ENCODE data around the gene PRM1. TPM values are rescaled to one million over a fixed set of nuclear protein-coding genes. Genes with fewer than 3 reads are reported as not detected.

Gene PRM1
- total RNA-seq, 1 donor from 2014 or later = not detected

GRCh38 chr16:11322823-11323222 is 41.7 kb upstream of the PRM1 start:
- intact Hi-C loops (cut with DNase I) = no loop called here
- no peaks in the 10 kb centered on the region for H3K36me3 ChIP-seq
- no peak overlapping the region for H3K27ac ChIP-seq
- H3K4me3 ChIP-seq = no peak overlapping the region
- no peaks in the 10 kb centered on the region for H3K27me3 ChIP-seq
- H3K4me1 ChIP-seq = no peaks in the 10 kb centered on the region
- H3K9me3 ChIP-seq = no peaks in the 10 kb centered on the region
- no peak for TF ChIP-seq CTCF (IDR thresholded peaks at IDR 0.05)
- DNase-seq (ENCODE audit: low spot score in 2 of 2) = no peak

GRCh38 chr16:11321662-11322061 is 40.5 kb upstream of the PRM1 start:
- Histone ChIP-seq H3K27ac (no peak overlapping the region), H3K4me1 (no peaks in the 10 kb centered on the region), H3K27me3 (no peaks in the 10 kb centered on the region), H3K9me3 (no peaks in the 10 kb centered on the region), H3K4me3 (no peak overlapping the region), H3K36me3 (no peaks in the 10 kb centered on the region)
- no peak for TF ChIP-seq CTCF (IDR thresholded peaks at IDR 0.05)
- intact Hi-C loops (cut with DNase I) = no loop called here
- no peak for DNase-seq (ENCODE audit: low spot score in 2 of 2)

GRCh38 chr16:11320170-11320569 is 39.0 kb upstream of the PRM1 start:
- no peaks in the 10 kb centered on the region for H3K36me3 ChIP-seq
- no peaks in the 10 kb centered on the region for H3K9me3 ChIP-seq
- no peak for DNase-seq (ENCODE audit: low spot score in 2 of 2)
- intact Hi-C loops (cut with DNase I) = no loop called here
- no peak overlapping the region for H3K4me3 ChIP-seq
- H3K27ac ChIP-seq = no peak overlapping the region
- H3K27me3 ChIP-seq = no peaks in the 10 kb centered on the region
- H3K4me1 ChIP-seq = no peaks in the 10 kb centered on the region
- TF ChIP-seq CTCF (IDR thresholded peaks at IDR 0.05) = no peak

- H3K9me3 ChIP-seq = no peaks in the 10 kb centered on the region
- TF ChIP-seq CTCF (IDR thresholded peaks at IDR 0.05) = no peak
- intact Hi-C loops (cut with DNase I) = no loop called here
- no peaks in the 10 kb centered on the region for H3K4me1 ChIP-seq
- H3K4me3 ChIP-seq = no peak overlapping the region
- H3K27ac ChIP-seq = no peak overlapping the region
- no peaks in the 10 kb centered on the region for H3K36me3 ChIP-seq
- no peaks in the 10 kb centered on the region for H3K27me3 ChIP-seq
- DNase-seq (ENCODE audit: low spot score in 2 of 2) = no peak
Measured at GRCh38 chr16:11319529-11320146, 38.5 kb upstream of the PRM1 start.

- TF ChIP-seq CTCF (IDR thresholded peaks at IDR 0.05) = no peak
- intact Hi-C loops (cut with DNase I) = no loop called here
- no peaks in the 10 kb centered on the region for H3K36me3 ChIP-seq
- H3K27ac ChIP-seq = no peak overlapping the region
- no peak overlapping the region for H3K4me3 ChIP-seq
- no peak for DNase-seq (ENCODE audit: low spot score in 2 of 2)
- no peaks in the 10 kb centered on the region for H3K4me1 ChIP-seq
- H3K27me3 ChIP-seq = no peaks in the 10 kb centered on the region
- H3K9me3 ChIP-seq = no peaks in the 10 kb centered on the region
Measured at GRCh38 chr16:11318817-11319216, 37.7 kb upstream of the PRM1 start.

All from ascending aorta (tissue), 2 donors.